OCI-LY1 (cell line): ENCODE data around the gene PRSS21.

Experiments
- CTCF ChIP-seq: fragments of 200-600 bp; sonication (generic), shearing (Covaris generic); IDR thresholded peaks from 2 replicates; pipeline ENCODE4 v1.5.1; 2017; ENCODE audit warnings: mild to moderate bottlenecking, antibody characterized with exemption, low read length, moderate library complexity, mixed read lengths
- EZH2 ChIP-seq: fragments of 200-600 bp; sonication (generic), shearing (Covaris generic); IDR thresholded peaks from 2 replicates; pipeline ENCODE4 v1.8.0; 2017; ENCODE audit warnings: borderline replicate concordance, mixed run types, mild to moderate bottlenecking, antibody characterized with exemption, low read length, moderate library complexity, mixed read lengths

DNA sequence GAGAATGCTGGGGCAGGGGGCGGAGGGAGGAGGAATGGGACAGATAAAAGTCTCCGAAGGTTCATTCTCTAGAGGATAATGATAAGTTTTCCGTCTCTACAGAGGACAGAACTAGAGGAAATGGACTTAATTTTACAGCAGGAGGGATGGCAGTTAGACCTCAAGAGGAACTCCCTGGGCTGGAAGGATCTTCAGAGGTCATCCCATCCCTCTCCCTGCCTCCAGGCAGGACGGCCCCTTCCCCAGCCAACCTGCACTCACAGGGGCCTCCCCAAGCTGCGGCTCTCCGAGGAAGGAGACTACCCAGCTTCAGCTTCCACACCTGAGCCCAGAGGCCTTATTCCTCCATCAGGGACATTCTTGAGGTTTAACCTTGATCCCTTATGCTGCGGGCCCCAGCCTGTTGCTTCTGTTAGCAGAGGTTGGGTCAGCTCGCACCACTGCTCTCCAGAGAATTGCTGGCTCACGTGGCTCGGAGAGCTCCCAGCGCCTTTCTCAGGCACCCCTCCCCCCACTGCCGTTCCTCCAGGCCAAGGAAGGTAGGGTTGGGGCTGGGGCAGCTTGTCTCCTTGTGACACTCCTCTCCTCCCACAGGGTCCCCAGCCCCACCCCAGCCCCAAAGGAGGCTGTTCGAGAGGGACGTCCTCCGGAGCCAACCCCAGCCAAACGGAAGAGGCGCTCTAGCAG is 48.5 kb upstream of the PRSS21 start:
- no peak for TF ChIP-seq EZH2
- no peak for TF ChIP-seq CTCF
